Measurements from ENCODE around the gene ANKRD31. TPM values are rescaled to one million over a fixed set of nuclear protein-coding genes. Genes with fewer than 3 reads are reported as not detected.

The ANKRD31 gene
- total and polyA plus RNA-seq, 11 donors = 0.04 to 0.17 (median 0.09) TPM; not detected in 5

DNA sequence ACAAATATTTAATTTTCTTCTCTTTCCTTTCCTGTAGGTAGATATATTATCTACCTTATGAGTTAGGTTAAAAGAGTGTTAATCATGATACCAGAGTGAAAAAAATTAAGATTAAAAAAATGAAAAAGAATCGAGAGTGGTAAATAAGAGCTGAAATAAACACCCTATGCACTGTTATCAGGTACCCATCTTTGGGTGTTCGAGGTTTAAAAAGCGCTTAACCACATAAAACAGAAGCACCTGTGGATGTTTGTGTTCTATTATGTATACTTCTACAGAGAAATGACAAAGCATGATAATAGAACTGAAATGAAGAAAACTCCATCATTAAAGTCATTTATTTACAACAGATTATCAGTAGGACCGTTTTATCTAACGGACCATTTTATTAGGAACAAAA, 158.7 kb downstream of the ANKRD31 start:
- no peak for ATAC-seq
- no peak for DNase-seq
- Histone ChIP-seq H3K9me3 (no peaks in the 10 kb centered on the region), H3K36me3 (no peaks in the 10 kb centered on the region), H3K4me1 (no peaks in the 10 kb centered on the region), H3K27me3 (peaks cover 0 to 4% (median 0%) of the 10 kb centered on the region in 9 donors), H3K4me3 (no peak overlapping the region), H3K27ac (no peak overlapping the region)
- 80 to 86% (median 84%) methylated on average over 5 of the region's 5 CpGs for WGBS, 4 donors
- intact Hi-C loops (cut with DNase I) = no loop called here
- TF ChIP-seq POLR2A (IDR thresholded peaks at IDR 0.05) (no peak), CTCF (IDR thresholded peaks at IDR 0.05) (no peak)

DNA sequence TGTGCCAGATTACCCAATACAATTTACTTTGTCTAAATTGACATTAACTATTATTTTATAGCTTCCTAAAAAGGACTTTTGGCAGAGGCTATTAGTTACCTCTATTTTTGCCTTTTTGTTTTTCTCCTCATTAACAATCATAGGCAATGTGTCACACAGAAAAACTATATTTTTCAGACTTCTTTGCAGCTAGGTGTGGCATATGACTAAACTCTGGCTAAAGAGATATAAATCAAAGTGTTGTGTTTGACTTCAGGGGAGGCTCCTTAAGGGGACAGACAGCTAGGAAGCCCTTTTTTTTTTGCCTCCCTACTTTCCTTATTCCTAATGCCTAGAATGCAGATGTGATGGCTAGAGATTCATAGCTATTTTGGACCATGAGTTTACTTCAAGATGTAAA, 164.6 kb downstream of the ANKRD31 start:
- H3K4me1 ChIP-seq = no peaks in the 10 kb centered on the region
- no peak overlapping the region for H3K27ac ChIP-seq
- intact Hi-C loops (cut with DNase I) = no loop called here
- TF ChIP-seq CTCF (IDR thresholded peaks at IDR 0.05) (no peak), POLR2A (IDR thresholded peaks at IDR 0.05) (no peak)
- no peaks in the 10 kb centered on the region for H3K27me3 ChIP-seq
- ATAC-seq (no peak), DNase-seq (no peak)
- no peaks in the 10 kb centered on the region for H3K36me3 ChIP-seq
- no peaks in the 10 kb centered on the region for H3K9me3 ChIP-seq
- no peak overlapping the region for H3K4me3 ChIP-seq

DNA sequence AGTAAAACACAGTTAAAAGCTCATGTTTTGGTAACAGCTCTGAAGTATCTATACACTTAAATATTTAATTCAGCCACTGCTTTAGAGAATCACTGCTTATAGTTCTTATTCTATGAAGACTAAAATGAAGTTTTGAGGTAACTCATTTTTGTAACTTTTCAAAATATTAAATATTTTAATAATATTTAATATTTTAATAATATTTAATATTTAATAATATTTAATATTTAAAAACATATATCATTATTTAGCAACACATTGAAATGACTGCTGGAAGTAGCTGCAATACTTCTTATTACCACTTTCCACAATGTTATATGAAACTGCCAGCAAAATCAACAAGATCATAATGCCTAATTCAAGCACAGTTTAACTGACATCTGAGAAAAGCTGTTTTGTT, 165.6 kb downstream of the ANKRD31 start:
- no peaks in the 10 kb centered on the region for H3K9me3 ChIP-seq
- intact Hi-C loops (cut with DNase I) = no loop called here
- TF ChIP-seq POLR2A (IDR thresholded peaks at IDR 0.05) (no peak), CTCF (IDR thresholded peaks at IDR 0.05) (no peak)
- H3K4me1 ChIP-seq = no peaks in the 10 kb centered on the region
- no peaks in the 10 kb centered on the region for H3K27me3 ChIP-seq
- H3K36me3 ChIP-seq = no peaks in the 10 kb centered on the region
- H3K27ac ChIP-seq = no peak overlapping the region
- no peak overlapping the region for H3K4me3 ChIP-seq
- ATAC-seq (no peak), DNase-seq (no peak)

DNA sequence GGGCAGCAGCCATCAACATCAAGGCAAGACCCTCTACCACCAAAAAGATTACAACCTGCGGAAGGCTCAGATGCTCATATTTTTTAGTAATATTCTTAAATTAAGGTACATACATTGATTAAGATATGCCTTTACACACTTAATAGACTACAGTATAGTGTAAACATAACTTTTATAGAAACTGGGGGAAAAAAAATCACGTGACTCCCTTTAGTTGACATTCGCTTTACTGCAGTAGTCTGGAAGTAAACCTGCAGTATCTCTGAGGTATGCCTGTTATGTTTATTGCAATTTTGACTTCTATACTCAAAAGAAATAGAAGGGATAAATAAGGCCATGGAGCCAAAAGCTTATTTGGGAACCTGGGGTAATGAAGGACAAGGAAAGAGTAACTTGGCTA, 169.2 kb downstream of the ANKRD31 start:
- H3K9me3 ChIP-seq = no peaks in the 10 kb centered on the region
- no peak for ATAC-seq
- no peaks in the 10 kb centered on the region for H3K4me1 ChIP-seq
- TF ChIP-seq CTCF (IDR thresholded peaks at IDR 0.05) (no peak), POLR2A (IDR thresholded peaks at IDR 0.05) (no peak)
- no peak overlapping the region for H3K27ac ChIP-seq
- H3K4me3 ChIP-seq = no peak overlapping the region
- 87 to 92% (median 91%) methylated on average over 3 of the region's 3 CpGs for WGBS, 4 donors
- no peaks in the 10 kb centered on the region for H3K27me3 ChIP-seq
- DNase-seq = no peak
- intact Hi-C loops (cut with DNase I) = no loop called here
- no peaks in the 10 kb centered on the region for H3K36me3 ChIP-seq
